ENCODE measurements around the gene PPP2R3A.
"Not testable (repeated sequence)": the region's sequence is repeated elsewhere in the genome, so short reads cannot be mapped to it uniquely, and the experiment has no call there.

The PPP2R3A gene

GRCh38 chr3:136149667-136150066 lies 184.1 kb downstream of the PPP2R3A start:
- DNase-seq (ENCODE audit: low read depth in 3 of 3) = no peak

- no peak for DNase-seq (ENCODE audit: low read depth in 3 of 3)
Measured at GRCh38 chr3:136151219-136151618, 185.7 kb downstream of the PPP2R3A start.

- no peak for DNase-seq (ENCODE audit: low read depth in 3 of 3)
Measured at GRCh38 chr3:136152176-136152843, 186.8 kb downstream of the PPP2R3A start.

- no peak for DNase-seq (ENCODE audit: low read depth in 3 of 3)
Measured at GRCh38 chr3:136152963-136153362, 187.4 kb downstream of the PPP2R3A start.

GRCh38 chr3:136161516-136161915 lies 196.0 kb downstream of the PPP2R3A start:
- no peak for DNase-seq (ENCODE audit: low read depth in 3 of 3)

GRCh38 chr3:136162322-136162721 lies 196.8 kb downstream of the PPP2R3A start:
- DNase-seq (ENCODE audit: low read depth in 3 of 3) = no peak

GRCh38 chr3:136163607-136164006 lies 198.1 kb downstream of the PPP2R3A start:
- not testable (repeated sequence) for DNase-seq (ENCODE audit: low read depth in 3 of 3)

GRCh38 chr3:136166507-136166906 lies 201.0 kb downstream of the PPP2R3A start:
- no peak for DNase-seq (ENCODE audit: low read depth in 3 of 3)

- not testable (repeated sequence) for DNase-seq (ENCODE audit: low read depth in 3 of 3)
Measured at GRCh38 chr3:136168236-136168635, 202.7 kb downstream of the PPP2R3A start.

- DNase-seq (ENCODE audit: low read depth in 3 of 3) = no peak
Measured at GRCh38 chr3:136171097-136171542, 205.6 kb downstream of the PPP2R3A start.

- no peak for DNase-seq (ENCODE audit: low read depth in 3 of 3)
Measured at GRCh38 chr3:136173939-136174490, 208.5 kb downstream of the PPP2R3A start.

- no peak for DNase-seq (ENCODE audit: low read depth in 3 of 3)
Measured at GRCh38 chr3:136177876-136178275, 212.3 kb downstream of the PPP2R3A start.

- no peak for DNase-seq (ENCODE audit: low read depth in 3 of 3)
Measured at GRCh38 chr3:136181741-136182140, 216.2 kb downstream of the PPP2R3A start.

GRCh38 chr3:136184703-136185102 lies 219.2 kb downstream of the PPP2R3A start:
- no peak for DNase-seq (ENCODE audit: low read depth in 3 of 3)

- no peak for DNase-seq (ENCODE audit: low read depth in 3 of 3)
Measured at GRCh38 chr3:136186344-136186743, 220.8 kb downstream of the PPP2R3A start.

- no peak for DNase-seq (ENCODE audit: low read depth in 3 of 3)
Measured at GRCh38 chr3:136186846-136187245, 221.3 kb downstream of the PPP2R3A start.

- no peak for DNase-seq (ENCODE audit: low read depth in 3 of 3)
Measured at GRCh38 chr3:136187868-136188267, 222.3 kb downstream of the PPP2R3A start.

GRCh38 chr3:136189043-136189442 lies 223.5 kb downstream of the PPP2R3A start:
- DNase-seq (ENCODE audit: low read depth in 3 of 3) = no peak

- no peak for DNase-seq (ENCODE audit: low read depth in 3 of 3)
Measured at GRCh38 chr3:136189859-136190617, 224.5 kb downstream of the PPP2R3A start.

GRCh38 chr3:136192195-136192594 lies 226.7 kb downstream of the PPP2R3A start:
- not testable (repeated sequence) for DNase-seq (ENCODE audit: low read depth in 3 of 3)

GRCh38 chr3:136192831-136193230 lies 227.3 kb downstream of the PPP2R3A start:
- DNase-seq (ENCODE audit: low read depth in 3 of 3) = no peak

- DNase-seq (ENCODE audit: low read depth in 3 of 3) = no peak
Measured at GRCh38 chr3:136193278-136194054, 227.9 kb downstream of the PPP2R3A start.
